OCI-LY3 (cell line): ENCODE data around the gene TTLL5.

Source experiments
- H2AFZ ChIP-seq: fragments of 200-600, 300-600 bp; shearing (Covaris generic); 2 replicates; pipeline ENCODE4 v1.6.0; 2014; ENCODE audit warnings: antibody characterized with exemption, low read depth, low read length
- H3K27ac ChIP-seq: fragments of 200-600, 300-600 bp; sonication (generic); 2 replicates; pipeline ENCODE4 v1.5.1; 2014; ENCODE audit warnings: mild to moderate bottlenecking, low read length, moderate library complexity, mixed read lengths
- H3K27me3 ChIP-seq: fragments of 200-600, 300-600 bp; sonication (generic); 2 replicates; pipeline ENCODE4 v1.6.1; 2014; ENCODE audit warnings: low read depth, low read length, mixed read lengths
- H3K36me3 ChIP-seq: fragments of 200-600, 300-600 bp; sonication (generic); replicated peaks from 2 replicates; pipeline ENCODE3; 2014; ENCODE audit warnings: low read depth, low read length, mixed read lengths
- H3K4me1 ChIP-seq: fragments of 300-600, 200-600 bp; sonication (generic); 2 replicates; pipeline ENCODE4 v1.6.1; 2014; ENCODE audit warnings: low read length, mixed read lengths
- H3K4me2 ChIP-seq: fragments of 200-600, 300-600 bp; sonication (generic); 2 replicates; pipeline ENCODE4 v1.6.1; 2014; ENCODE audit warnings: low read length, mixed read lengths
- H3K4me3 ChIP-seq: fragments of 300-600, 200-600 bp; sonication (generic); 2 replicates; pipeline ENCODE4 v1.5.1; 2014; ENCODE audit warnings: antibody characterized with exemption, mild to moderate bottlenecking, low read length, moderate library complexity
- H3K79me2 ChIP-seq: fragments of 300-600, 200-600 bp; shearing (Covaris generic); 2 replicates; pipeline ENCODE4 v1.6.1; 2014; ENCODE audit warnings: mild to moderate bottlenecking, low read length, mixed read lengths
- H3K9ac ChIP-seq: fragments of 300-600, 200-600 bp; shearing (Covaris generic); 2 replicates; pipeline ENCODE4 v1.6.0; 2014; ENCODE audit warnings: mild to moderate bottlenecking, low read length, moderate library complexity
- H3K9me3 ChIP-seq: fragments of 200-600, 300-600 bp; shearing (Covaris generic); 2 replicates; pipeline ENCODE4 v1.6.1; 2014; ENCODE audit warnings: low read length, mixed read lengths; ENCODE audit not compliant: insufficient read depth
- H4K20me1 ChIP-seq: fragments of 200-600, 300-600 bp; sonication (generic); 2 replicates; pipeline ENCODE4 v1.6.1; 2016; ENCODE audit warnings: low read length, mixed read lengths; ENCODE audit not compliant: insufficient read depth
- EZH2phosphoT487 ChIP-seq: fragments of 200-600 bp; shearing (Covaris generic); IDR thresholded peaks from 2 replicates; pipeline ENCODE4 v1.6.1; 2018; ENCODE audit warnings: antibody characterized with exemption, mixed run types, low read depth
- TF ChIP-seq, protein P1 (sequence below): fragments of 200-600, 300-600 bp; sonication (generic); IDR thresholded peaks from 2 replicates; pipeline ENCODE4 v1.5.1; 2014; ENCODE audit warnings: antibody characterized with exemption, low read length, low read depth

TTLL5 gene

DNA sequence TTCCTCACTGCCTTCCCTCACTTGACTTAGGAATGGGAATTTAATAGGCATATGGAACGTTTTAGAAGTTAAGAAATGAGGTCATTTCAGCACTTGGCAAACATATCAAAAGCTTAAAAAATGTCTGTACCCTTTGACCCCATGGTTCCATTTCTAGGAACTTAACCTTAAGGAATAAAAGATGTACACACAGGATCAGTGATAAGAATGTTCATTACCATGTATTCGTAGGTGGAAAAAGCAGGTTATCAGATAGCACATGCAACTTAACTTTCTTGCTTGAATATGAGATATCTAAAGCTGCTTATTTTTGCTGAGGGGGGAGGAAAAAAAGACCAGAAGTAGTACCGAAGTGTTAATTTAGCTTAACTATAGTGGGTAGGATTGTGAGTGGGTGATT, 57.2 kb downstream of the TTLL5 start:
- H3K27me3 ChIP-seq, result no peaks in the 10 kb centered on the region
- H3K9ac ChIP-seq, result no peak overlapping the region
- H3K4me2 ChIP-seq, result no peak overlapping the region
- no peak for TF ChIP-seq EZH2phosphoT487
- TF ChIP-seq, protein P1, sequence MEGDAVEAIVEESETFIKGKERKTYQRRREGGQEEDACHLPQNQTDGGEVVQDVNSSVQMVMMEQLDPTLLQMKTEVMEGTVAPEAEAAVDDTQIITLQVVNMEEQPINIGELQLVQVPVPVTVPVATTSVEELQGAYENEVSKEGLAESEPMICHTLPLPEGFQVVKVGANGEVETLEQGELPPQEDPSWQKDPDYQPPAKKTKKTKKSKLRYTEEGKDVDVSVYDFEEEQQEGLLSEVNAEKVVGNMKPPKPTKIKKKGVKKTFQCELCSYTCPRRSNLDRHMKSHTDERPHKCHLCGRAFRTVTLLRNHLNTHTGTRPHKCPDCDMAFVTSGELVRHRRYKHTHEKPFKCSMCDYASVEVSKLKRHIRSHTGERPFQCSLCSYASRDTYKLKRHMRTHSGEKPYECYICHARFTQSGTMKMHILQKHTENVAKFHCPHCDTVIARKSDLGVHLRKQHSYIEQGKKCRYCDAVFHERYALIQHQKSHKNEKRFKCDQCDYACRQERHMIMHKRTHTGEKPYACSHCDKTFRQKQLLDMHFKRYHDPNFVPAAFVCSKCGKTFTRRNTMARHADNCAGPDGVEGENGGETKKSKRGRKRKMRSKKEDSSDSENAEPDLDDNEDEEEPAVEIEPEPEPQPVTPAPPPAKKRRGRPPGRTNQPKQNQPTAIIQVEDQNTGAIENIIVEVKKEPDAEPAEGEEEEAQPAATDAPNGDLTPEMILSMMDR, result no peak
- H3K79me2 ChIP-seq, result no peaks in the 10 kb centered on the region
- no peak overlapping the region for H2AFZ ChIP-seq
- H4K20me1 ChIP-seq, result no peaks in the 10 kb centered on the region
- H3K27ac ChIP-seq, result no peak overlapping the region
- no peaks in the 10 kb centered on the region for H3K4me1 ChIP-seq
- peaks cover 33% of the 10 kb centered on the region for H3K36me3 ChIP-seq
- no peaks in the 10 kb centered on the region for H3K9me3 ChIP-seq
- H3K4me3 ChIP-seq, result no peak overlapping the region

GRCh38 chr14:75720116-75720515, 59.1 kb downstream of the TTLL5 start:
- no peaks in the 10 kb centered on the region for H3K27me3 ChIP-seq
- no peak overlapping the region for H3K4me2 ChIP-seq
- H3K9ac ChIP-seq, result no peak overlapping the region
- TF ChIP-seq, protein P1, result no peak
- H3K4me1 ChIP-seq, result peaks cover 17% of the 10 kb centered on the region
- H4K20me1 ChIP-seq, result no peaks in the 10 kb centered on the region
- H2AFZ ChIP-seq, result no peak overlapping the region
- H3K36me3 ChIP-seq, result peaks cover 38% of the 10 kb centered on the region
- no peak overlapping the region for H3K27ac ChIP-seq
- no peaks in the 10 kb centered on the region for H3K9me3 ChIP-seq
- no peak overlapping the region for H3K4me3 ChIP-seq
- H3K79me2 ChIP-seq, result no peaks in the 10 kb centered on the region

DNA sequence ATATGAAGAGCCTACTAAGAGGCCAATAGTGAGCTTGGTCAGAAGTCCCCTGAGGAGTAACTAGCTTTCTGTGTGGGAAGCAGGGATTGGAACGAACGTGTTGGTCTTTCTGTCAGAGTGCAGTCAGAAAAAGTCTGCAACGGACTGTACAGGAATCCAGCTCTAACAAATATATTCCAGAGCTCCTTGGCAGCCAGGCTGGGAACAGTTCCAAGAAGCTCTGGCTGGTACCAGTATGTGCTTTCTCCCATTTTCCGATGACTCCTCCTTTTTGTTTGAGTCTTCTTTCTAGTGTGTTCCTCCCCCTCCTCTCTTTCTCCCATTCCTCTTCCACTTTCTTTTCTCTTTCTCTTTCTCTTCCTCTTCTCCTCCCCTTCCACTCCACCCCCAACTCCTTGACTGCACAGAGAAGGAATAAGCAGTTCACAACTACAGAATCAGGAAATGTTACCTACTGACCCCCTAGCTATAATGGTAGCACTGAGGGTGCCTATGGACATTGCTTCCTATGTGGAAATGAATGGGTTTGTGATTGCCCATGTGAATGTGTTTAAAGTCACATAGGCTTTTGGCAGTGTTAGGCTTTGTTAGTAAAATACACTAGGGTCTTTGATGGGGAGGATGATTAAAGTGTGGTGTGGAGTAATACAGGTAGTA, 59.9 kb downstream of the TTLL5 start:
- H3K27me3 ChIP-seq, result no peaks in the 10 kb centered on the region
- H3K79me2 ChIP-seq, result no peaks in the 10 kb centered on the region
- no peak overlapping the region for H3K27ac ChIP-seq
- no peak overlapping the region for H3K9ac ChIP-seq
- peaks cover 24% of the 10 kb centered on the region for H3K4me1 ChIP-seq
- H3K36me3 ChIP-seq, result peaks cover 46% of the 10 kb centered on the region
- H2AFZ ChIP-seq, result no peak overlapping the region
- H3K4me3 ChIP-seq, result no peak overlapping the region
- no peak overlapping the region for H3K4me2 ChIP-seq
- H4K20me1 ChIP-seq, result no peaks in the 10 kb centered on the region
- H3K9me3 ChIP-seq, result no peaks in the 10 kb centered on the region
- TF ChIP-seq, protein P1, result no peak
- TF ChIP-seq EZH2phosphoT487, result no peak

- H3K27ac ChIP-seq, result no peak overlapping the region
These were observed 62.7 kb downstream of the TTLL5 start for GRCh38 chr14:75723716-75724115.

More at GRCh38 chr14:75723716-75724115, 62.7 kb downstream of the TTLL5 start:
- Histone ChIP-seq H3K79me2 (no peaks in the 10 kb centered on the region), H3K36me3 (peaks cover 56% of the 10 kb centered on the region), H3K9ac (no peak overlapping the region), H3K9me3 (peaks cover 6% of the 10 kb centered on the region; the same call in 1 of the 2 replicates), H3K27me3 (no peaks in the 10 kb centered on the region), H3K4me1 (peaks cover 24% of the 10 kb centered on the region), H2AFZ (no peak overlapping the region), H4K20me1 (no peaks in the 10 kb centered on the region), H3K4me2 (peak overlapping the region; percentile 52), H3K4me3 (0 out of 2 replicates have a peak overlapping the region, but pooled peaks have one; percentile 3)
- no peak for TF ChIP-seq EZH2phosphoT487
- TF ChIP-seq, protein P1, result no peak
